NCI-H82 treated with DMSO at 0.1 percent for 48 hours (cell line): ENCODE data around the gene RASL10B.

Experiments
- DNase-seq: peaks from one replicate; lab custom pipeline; 2025; ENCODE audit not compliant: unreplicated experiment; lab: John Stamatoyannopoulos, UW

Gene RASL10B

DNA sequence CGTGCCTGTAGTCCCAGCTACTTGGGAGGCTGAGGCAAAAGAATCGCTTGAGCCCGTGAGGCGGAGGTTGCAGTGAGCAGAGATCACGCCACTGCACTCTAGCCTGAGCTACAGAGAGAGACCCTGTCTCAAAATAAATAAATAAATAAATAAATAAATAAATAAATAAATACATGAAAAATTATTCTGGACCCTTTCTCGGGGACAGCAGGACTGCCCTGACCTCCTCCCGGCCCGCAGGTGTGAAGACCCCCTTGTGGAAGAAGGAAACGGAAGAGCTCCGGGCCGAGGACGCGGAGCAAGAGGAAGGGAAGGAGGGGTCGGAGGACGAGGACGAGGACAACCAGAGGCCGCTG is 32.3 kb downstream of the RASL10B start:
- no peak for DNase-seq

DNA sequence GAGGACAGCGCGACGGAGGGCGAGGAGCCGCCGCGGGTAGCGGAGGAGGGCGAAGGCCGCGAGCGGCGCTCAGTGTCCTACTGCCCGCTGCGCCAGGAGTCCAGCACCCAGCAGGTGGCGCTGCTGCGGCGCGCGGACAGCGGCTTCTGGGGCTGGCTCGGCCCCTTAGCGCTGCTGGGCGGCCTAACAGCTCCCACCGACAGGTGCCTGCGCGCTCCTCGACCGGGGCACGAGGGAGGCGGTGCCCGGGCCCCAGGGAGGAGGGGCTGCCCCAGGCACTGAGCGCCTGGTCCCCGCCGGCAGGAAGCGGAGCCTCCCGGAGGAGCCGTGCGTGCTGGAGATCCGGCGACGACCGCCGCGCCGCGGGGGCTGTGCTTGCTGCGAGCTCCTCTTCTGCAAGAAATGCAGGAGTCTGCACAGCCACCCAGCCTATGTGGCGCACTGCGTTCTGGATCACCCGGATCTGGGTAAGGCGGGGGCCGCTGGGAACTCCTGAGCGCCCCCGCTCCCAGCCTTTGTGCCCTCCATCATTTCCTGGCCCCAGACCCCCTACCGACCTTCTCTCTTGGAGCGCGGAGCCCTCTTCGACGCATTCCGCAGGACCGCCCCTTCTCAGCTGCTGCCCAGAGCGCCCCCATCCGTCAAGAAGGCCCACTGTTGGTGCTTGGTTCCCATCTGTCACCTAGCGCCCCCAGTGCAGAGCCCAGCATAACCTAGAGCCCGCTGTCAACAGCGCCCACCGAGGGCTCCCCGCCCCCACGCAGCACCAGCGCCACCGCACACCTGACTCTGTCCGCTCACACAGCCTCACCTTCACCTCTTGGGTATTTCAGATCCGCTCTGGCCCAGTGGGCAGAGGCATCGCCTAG is 32.9 kb downstream of the RASL10B start:
- DNase-seq, result peak; percentile 68

DNA sequence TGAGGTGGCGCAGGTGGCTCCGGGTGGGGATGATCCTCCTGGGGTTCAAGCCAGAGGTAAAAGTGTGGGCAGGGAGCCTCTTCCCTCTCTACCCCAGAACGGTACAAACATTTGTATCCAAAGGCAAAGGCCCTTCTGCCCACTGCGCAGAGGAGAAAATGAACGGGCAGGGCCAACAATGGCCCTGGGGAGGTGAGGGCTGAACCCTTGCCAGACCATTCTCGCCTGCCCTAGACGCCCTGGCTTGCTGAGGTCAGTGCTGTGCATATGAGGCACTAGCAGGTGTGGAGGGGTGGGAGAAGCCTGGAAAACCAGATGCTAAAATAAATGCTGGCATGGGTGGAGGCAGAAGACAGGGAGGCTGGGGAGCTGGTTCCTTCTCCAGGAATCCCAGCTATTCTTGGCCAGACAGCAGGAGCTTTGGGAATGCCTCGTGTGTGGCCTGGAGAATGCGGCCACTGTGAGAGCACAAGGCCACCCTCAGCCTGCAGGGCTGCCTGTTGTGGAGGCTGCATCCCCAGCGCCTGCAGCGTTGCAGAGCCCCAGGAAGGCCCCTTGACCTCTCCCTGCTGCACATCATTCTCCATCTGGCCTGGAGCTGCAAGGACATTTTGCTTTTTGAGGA is 33.8 kb downstream of the RASL10B start:
- no peak for DNase-seq

DNA sequence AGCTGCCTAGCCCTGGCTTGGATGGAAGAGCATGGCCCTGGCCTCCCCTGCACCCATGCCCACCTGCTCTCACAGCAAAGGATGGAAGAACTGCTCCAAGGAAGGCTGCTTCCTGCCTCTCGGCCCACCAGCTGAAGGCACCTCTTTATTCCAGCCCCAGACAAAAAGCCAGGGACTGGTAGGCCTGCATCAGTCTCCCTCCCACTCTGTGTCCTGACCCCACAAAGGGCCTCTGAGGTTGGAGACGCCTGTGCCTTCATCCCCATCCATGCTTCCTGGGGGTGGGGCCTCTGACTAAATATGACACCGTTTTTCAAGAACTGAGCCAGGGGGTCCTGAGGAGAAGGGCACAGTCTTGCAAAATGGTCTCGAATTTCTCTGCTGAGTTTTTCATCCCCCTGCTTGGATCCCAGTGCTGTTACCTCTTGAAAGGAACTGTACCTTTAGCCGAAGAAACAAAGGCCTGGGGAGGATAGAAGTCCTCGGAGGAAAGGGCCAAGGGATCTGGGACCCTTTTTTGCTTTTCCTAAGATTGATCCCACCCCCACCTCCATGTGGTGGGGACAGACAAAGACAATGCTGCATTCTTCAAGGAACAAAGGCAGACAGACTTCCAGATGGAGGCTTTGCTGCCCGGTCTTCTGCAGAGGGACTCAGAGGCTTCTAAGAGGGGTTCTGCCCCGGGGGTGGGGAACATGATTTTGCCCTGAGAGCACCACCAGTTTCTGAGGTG is 34.5 kb downstream of the RASL10B start:
- no peak for DNase-seq

DNA sequence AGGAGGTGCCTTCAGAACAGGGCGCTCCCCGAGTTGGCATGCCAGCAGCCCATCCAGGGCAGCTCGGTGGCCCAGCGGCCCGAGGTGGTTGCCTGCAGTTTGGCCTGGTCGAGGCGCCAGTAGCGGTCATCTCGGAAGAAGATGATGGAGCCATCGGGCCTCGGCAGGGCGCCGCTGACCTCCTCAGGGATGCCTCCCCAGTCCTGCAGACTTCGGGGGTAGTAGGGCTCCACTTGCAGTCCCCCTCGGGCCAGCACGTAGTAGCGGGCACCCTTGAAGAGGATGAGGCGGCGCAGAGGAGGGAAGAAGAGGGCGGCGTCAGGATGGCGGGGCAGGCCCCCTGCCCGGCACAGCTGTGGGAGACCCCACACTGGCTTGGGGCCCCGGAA is 35.0 kb downstream of the RASL10B start:
- DNase-seq, result no peak

DNA sequence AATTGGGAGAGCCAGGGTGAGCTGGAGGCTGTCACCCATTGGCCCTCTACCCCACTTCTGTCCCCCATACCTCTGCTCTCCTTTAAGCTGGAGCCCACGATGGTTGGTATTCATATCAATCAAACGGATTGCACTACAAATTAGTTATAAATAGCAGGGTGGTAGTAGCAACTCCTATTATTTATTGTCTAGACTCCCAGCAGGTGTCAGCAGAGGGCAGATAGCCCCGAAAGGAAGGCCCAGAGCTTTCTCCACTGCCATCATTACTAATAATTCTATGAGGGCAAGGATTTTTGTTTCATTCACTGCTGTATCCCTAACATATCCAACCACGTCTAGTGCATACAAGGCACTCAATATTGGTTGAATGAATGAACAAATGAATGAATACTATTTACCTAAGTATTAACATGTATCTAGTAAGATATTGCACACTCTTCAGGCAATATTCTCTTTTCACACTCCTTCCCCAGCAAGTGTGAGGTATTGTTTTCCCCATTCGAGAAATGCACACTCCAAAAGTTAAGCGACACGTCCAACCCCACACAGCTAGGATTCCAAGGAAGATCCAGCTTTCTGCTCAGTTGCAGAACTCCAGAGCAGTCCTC is 35.6 kb downstream of the RASL10B start:
- DNase-seq, result no peak

DNA sequence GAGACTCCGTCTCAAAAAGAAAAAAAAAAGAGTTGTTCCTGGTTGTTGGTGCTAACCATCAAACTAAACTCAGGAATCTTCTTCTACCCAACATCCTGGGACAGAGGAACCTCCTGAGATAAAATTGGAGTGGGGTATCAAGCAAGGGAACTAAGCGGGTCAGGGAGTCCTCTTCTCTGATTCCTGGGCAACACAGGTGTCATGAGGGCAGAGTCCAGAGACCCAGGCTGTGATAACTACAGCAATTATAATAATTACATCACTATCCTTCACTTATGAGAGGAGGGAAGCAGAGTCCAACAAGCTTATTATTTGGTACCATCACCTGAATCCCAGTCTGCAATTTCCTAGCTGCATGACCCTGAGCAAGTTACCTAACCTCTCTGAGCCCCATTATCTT is 37.4 kb downstream of the RASL10B start:
- DNase-seq, result no peak

DNA sequence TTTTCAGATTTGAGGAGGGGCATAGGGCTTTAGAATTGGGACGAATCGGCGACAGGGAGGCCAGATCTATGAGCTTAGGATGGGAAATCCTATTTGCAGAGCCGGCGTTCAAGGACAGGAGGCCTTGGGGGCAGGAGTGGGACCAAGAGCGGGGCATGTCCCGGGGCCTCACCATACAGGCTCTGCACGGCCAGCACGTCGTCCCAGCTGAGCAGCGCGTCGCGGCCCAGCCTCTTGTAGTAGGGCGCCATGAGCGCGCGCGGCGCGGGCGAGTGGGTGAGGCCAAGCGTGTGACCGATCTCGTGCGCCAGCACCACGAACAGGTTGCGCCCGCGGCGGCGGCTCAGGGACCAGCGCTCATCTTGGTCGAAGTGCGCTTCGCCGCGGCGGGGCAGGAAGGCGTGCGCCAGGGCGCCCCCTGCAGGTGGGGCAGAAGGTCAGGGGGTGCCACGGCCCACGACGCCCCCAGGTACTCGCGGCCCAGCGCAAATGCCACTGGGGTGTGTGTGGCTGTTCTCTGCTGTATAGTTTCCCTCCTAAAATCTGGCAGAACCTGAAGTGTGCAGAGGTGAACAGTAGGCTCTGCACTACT is 38.6 kb downstream of the RASL10B start:
- DNase-seq, result no peak

DNA sequence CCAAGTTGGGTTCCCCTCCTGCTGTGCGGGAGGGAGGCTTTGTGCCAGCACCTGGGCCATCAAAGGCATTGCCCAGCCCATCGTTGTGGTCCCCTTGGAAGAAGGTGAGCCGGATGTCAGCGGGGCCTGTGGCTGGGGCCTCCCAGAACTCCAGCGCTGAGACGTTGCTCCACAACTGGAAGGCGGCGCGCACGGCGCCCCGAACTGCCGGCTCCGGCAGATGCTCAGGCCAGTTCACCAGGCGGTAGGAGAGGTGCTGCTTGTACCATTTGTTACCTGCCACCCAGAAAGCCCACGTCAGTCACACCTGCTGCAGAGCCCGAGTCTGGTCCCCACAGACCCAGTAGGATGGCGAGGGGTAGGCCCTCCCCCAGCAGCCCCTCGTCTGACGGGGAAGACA is 41.7 kb downstream of the RASL10B start:
- no peak for DNase-seq

DNA sequence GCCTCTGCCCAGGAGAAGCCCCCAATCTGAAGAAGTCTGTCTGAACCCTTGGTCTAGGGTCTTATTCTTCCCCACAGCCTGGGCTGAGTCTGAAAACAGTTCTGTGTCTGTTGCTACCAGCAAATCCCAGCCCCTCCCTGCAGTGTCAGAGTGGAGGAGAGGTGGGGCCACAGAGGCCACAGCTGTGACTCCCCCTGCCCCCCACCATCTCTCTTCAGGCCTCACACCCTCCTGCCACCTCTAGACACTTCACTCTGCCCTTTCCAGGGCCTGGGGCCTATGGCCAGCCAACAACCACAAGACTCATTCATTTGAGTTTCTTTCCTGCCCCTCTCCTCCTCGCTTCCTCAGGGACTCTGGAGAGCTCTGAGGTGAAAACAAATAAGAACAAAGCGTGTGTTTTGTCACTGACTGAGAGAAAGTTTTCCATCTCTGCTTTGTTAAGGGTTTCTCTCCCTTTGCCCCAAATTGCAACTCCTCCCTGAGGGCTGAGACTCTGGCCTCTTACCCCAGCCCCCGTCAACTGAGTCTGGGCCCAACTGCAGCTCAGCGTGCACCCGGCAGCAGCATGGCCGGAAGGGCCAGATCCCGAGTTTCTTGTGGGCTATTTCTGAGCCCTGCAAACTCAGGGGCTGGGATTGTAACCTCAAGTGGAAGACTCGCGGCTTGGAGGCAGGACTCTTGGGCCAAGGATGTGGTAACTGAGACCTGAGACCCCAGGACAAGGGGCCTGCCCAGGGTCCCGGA is 42.4 kb downstream of the RASL10B start:
- DNase-seq, result no peak

DNA sequence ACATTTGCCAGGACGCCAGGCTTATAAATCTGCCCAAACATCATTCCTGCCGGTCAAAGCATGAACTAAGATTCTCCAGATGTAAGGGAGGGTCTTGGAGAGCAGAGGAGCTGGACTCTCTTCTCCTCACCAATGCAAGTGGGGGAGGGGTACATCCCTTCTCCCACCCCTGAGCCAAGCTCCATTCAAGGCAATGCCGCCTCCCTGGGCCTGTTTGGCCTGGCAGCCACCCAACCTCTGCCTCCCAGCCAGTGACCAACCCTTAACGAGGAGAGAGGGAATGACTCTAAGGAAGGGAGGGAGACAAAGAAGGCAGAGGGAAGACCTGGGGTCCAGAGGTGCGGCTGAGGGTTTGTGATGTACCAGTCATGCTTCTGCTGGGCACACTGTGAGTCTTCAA is 43.1 kb downstream of the RASL10B start:
- DNase-seq, result no peak

DNA sequence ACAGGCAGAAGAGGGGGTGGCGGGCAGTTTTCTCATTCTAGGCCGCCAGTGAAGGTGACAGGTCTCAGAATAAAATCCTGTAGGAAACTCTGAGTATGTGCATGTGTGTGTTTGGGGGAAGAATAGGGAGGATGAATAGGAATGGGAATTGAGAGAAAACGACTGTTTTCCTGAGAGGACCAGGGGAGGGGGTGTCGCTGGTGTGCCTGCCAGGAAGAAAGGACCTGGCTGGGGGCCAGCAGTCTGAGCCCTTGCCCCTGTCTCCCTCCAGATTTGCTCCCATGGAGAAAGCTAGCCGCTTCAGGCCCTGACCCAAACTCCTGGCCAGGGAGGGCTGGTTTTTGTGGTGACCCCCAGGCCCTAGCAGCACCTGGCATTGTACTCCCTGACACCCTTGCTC is 43.6 kb downstream of the RASL10B start:
- DNase-seq, result no peak

DNA sequence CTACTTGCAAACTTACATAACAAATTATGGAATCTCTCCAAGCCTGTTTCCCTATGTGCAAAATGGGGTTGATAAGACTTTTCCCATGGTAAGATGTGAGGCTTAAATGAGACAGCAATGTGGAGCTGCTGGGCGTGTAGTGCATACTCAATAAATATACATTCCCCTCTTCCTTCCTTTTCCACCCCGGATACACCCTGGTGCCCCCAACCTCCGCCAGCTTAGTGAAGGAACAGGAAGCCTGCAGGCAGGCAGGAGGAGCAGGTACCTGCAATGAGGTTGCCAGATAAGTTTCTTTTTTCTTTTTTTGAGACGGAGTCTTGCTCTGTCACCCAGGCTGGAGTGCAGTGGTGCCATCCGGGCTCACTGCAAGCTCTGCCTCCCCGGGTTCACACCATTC is 44.1 kb downstream of the RASL10B start:
- no peak for DNase-seq

DNA sequence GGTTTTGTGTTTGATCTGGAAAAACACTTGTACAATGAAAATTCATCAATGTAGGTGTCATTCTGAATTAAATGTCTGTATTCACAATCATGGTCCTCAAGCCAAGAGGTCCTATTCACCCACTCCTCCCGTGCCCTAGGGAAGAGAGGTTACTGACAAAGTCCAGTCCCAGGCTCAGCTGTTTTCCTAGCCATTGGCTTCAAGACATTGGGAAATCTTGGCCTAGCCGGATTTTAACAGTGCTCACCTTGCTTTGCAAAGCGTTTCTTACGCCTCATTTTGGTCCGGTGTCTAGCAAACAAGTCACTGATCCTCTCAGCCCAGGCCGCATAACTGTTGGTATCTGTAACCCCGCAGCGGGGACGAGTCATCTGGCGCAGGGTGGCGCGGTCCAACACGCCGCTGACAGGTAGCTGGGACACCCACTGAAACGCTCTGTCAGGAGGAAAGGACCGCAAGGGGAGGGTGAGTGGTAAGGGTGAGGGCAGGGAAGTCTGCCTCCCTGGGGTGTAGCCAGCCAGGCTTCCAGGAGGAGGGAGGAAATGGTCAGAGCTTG is 47.3 kb downstream of the RASL10B start:
- no peak for DNase-seq

DNA sequence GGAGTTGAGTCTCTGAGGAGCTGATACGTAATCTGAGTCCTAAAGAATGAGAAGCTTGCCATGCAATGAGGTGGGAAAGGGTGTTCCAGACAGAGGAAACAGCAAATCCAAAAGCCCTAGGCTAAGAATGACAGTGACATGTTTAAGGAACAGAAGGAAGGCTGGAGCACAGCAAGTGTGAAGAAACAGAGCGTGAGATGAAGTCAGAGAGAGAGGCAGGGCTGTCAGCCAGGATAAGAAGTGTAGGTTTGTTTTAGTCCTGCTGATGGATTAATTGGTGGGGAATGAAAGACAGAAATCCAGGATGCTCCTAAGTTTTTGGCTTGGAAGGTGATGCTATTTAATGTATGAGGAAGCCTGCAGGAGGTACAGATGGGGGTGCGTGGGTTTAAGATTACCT is 49.5 kb downstream of the RASL10B start:
- DNase-seq, result no peak

DNA sequence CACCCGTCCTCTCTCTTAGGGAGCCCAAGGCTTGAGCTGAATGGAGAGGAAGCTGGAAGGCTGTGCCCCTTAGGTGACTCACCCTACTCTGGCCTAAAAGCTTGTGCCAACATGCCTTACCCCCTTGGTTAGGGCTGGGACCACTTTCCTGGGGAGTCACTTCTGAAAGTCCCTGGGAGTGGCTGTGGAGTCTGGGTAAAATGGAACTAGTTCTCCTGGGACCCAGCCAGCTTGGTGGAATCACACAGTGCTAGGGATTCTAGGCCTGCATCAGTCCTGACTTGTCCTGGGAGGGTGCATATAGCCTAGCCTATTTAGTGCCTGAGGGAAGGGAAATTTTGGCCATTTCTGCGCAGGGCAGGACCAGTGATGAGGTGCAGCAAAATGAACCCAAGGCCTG is 53.5 kb downstream of the RASL10B start:
- DNase-seq, result no peak

DNA sequence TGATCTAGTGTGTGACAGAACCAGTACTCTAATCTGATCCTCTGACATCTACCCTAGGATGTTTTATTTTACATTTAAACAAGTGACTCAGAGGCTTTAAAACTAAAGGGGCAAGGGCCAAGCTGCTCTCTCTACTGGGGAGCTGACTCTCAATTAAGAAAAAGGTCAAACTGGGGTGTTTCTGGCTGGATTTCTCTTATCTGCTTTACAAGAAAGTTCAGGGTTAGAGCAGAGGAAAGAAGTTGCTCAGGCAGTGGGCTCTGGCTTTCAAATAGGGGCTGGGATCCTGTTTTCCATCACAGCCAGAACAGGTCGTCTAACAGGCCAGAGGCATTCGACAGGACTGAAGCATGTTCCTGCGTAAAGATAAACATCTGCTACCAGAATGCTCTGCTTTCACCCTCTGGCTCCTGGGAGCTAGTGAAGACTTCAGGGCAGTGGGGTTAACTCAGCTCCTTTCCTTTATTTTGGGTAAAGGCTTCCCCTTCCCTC is 55.5 kb downstream of the RASL10B start:
- no peak for DNase-seq

DNA sequence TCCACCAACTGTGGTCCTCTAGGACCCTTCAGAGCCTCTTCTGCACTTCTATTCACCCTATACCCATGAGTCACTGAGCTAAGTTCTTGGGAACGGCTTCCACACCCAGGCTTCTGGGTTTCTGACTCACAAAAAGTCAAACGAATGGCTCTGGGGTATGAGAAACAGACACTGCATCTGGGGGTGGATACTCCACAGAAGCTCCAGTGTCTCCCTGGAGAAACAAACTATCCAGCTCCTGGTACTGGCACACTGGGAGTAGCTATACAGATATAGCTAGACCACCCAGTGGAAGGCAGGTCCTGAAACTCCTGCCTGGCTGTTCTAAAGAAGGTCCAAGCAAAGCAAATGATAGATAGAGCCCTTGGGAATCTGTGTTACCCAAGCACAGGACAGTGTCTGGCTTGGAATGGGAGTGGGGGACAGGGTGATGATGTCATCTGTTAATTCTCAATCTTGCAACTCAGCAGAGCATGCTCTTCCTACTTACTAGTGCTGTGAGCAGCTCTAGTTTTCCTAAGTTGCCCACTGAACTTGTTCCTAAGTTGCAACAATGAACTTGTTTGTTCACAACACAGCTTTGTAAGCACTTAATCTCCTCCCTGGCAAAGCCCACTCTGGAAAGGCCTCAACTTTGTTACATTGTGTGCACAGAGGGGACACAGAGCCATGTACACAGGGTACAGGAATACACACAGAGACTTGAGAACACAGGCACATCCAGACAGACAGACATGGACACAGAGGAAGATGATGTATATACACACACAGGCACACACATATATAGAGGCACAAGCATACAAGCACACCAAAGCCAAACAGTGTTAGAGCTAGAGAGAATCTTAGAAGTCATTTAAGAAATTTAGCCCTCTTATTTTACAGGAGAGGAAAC is 57.3 kb downstream of the RASL10B start:
- no peak for DNase-seq

DNA sequence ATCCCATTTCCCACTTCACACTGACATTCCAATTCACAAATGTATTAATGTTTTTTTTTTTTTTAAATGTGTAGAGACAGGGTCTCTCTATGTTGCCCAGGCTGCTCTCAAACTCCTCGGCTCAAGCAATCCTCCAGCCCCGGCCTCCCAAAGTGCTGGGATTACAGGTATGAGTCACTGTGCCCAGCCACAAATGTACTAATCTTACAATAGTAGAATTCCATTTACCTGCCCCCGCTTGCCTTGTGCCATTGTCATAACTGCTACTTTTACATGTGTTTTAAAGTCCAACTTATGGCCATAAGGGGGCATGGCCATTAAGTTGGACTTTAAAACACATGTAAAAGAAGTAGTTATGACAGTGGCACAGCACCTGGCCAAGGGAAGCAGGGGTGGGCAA is 59.4 kb downstream of the RASL10B start:
- no peak for DNase-seq
